GM12878 (cell line): ENCODE measurements around the gene RALGDS. TPM values are rescaled to one million over a fixed set of nuclear protein-coding genes. Genes with fewer than 3 reads are reported as not detected.

Experiments
- ATF7 ChIP-seq: fragments of 450-650 bp; IDR thresholded peaks from 2 replicates; pipeline ENCODE4 v1.6.1; 2016; ENCODE audit warnings: low read depth, mild to moderate bottlenecking
- BCL11A ChIP-seq: IDR thresholded peaks from 2 replicates; pipeline ENCODE4 v1.6.1; 2011; ENCODE audit warnings: low read depth, low read length
- BRCA1 ChIP-seq: IDR thresholded peaks from 2 replicates; pipeline ENCODE4 v1.6.1; 2011; ENCODE audit warnings: low read depth, low read length, improper control_type of control experiment
- CHD1 ChIP-seq: IDR thresholded peaks from 2 replicates; pipeline ENCODE4 v1.6.1; 2012; ENCODE audit warnings: low read depth, low read length, improper control_type of control experiment
- EED ChIP-seq: sonication (generic); IDR thresholded peaks from 2 replicates; pipeline ENCODE4 v1.6.1; 2016; ENCODE audit warnings: antibody characterized with exemption, low read depth
- GATAD2B ChIP-seq: fragments of 450-650 bp; conservative IDR thresholded peaks from 2 replicates; pipeline ENCODE4 v1.6.1; 2017; ENCODE audit warnings: low read depth, mild to moderate bottlenecking, moderate library complexity
- HDAC6 ChIP-seq: fragments of 200-600 bp; sonication (generic); IDR thresholded peaks from one replicate; pipeline ENCODE4 v1.8.0; 2017; ENCODE audit warnings: antibody characterized with exemption; ENCODE audit not compliant: unreplicated experiment
- HDGF ChIP-seq: fragments of 450-650 bp; IDR thresholded peaks from 2 replicates; pipeline ENCODE4 v1.6.1; 2016; ENCODE audit warnings: antibody characterized with exemption
- JUNB ChIP-seq: IDR thresholded peaks from 2 replicates; pipeline ENCODE4 v1.6.1; 2016; ENCODE audit warnings: antibody characterized with exemption, mild to moderate bottlenecking
- KLF5 ChIP-seq: fragments of 450-650 bp; IDR thresholded peaks from 2 replicates; pipeline ENCODE4 v1.6.1; 2014; ENCODE audit warnings: mild to moderate bottlenecking; ENCODE audit not compliant: partially characterized antibody
- NBN ChIP-seq: fragments of 450-650 bp; IDR thresholded peaks from 2 replicates; pipeline ENCODE4 v1.6.1; 2016
- NR2C1 ChIP-seq: fragments of 450-650 bp; IDR thresholded peaks from 2 replicates; pipeline ENCODE4 v1.6.1; 2017; ENCODE audit warnings: antibody characterized with exemption, mild to moderate bottlenecking, moderate library complexity
- NR2F1 ChIP-seq: fragments of 450-650 bp; conservative IDR thresholded peaks from 2 replicates; pipeline ENCODE4 v1.6.1; 2017; ENCODE audit warnings: mild to moderate bottlenecking
- POU2F2 ChIP-seq: IDR thresholded peaks from 3 replicates; pipeline ENCODE4 v1.6.1; 2011; ENCODE audit warnings: low read depth, mild to moderate bottlenecking, low read length, borderline replicate concordance
- SMAD1 ChIP-seq: fragments of 450-650 bp; IDR thresholded peaks from 2 replicates; pipeline ENCODE4 v1.6.1; 2018; ENCODE audit warnings: mild to moderate bottlenecking, low read depth; ENCODE audit not compliant: partially characterized antibody
- SP1 ChIP-seq: IDR thresholded peaks from one replicate; pipeline ENCODE4 v1.6.1; 2011; ENCODE audit warnings: low read depth, low read length
- SREBF2 ChIP-seq: IDR thresholded peaks from 2 replicates; pipeline ENCODE4 v1.6.1; 2012; ENCODE audit warnings: mild to moderate bottlenecking, low read length
- STAT1 ChIP-seq: fragments of 450-650 bp; conservative IDR thresholded peaks from 2 replicates; pipeline ENCODE4 v1.6.1; 2014; ENCODE audit warnings: antibody characterized with exemption, mild to moderate bottlenecking
- STAT3 ChIP-seq: IDR thresholded peaks from 2 replicates; pipeline ENCODE4 v1.6.1; 2011; ENCODE audit warnings: low read depth, low read length, improper control_type of control experiment
- polyA plus RNA-seq, 11 experiments: library from polyadenylated mRNA; depleted of rRNA in 4 of 11; unstranded in 6 of 11; stranded (reverse) in 5 of 11; fragments of >200 nt; fragmentation: Nextera tagmentation in 4 of 11; fragmentation: Illumina TruSeq in 1 of 11; extraction: Ambion mirVana in 4 of 11; extraction: Trizol in 1 of 11; gene quantifications; 1 replicate in 1 of 11; 2 replicates in 10 of 11; pipeline versions ENCODE4 v1.2.1 to v1.2.3, GENCODE V29; 2011 to 2016; ENCODE audit warnings: inconsistent platforms in 2 of 11, missing spikeins in 2 of 11, low read depth in 1 of 11
- total RNA-seq, 4 experiments: library from RNA; depleted of rRNA in 3 of 4; stranded (reverse); fragments of >200 nt in 3 of 4; fragmentation: Illumina TruSeq in 1 of 4; extraction: Trizol in 1 of 4; gene quantifications; 2 replicates each; pipeline versions ENCODE4 v1.2.1 to v1.2.3, GENCODE V29; 2013 to 2021
- TF ChIP-seq, protein P1 (sequence below): fragments of 450-650 bp; IDR thresholded peaks from 2 replicates; pipeline ENCODE4 v1.6.1; 2016; ENCODE audit warnings: mild to moderate bottlenecking
- TF ChIP-seq, protein P2 (sequence below): fragments of 450-650 bp; IDR thresholded peaks from 2 replicates; pipeline ENCODE4 v1.6.1; 2017; ENCODE audit warnings: borderline replicate concordance
- TF ChIP-seq, protein P3 (sequence below): IDR thresholded peaks from 2 replicates; pipeline ENCODE4 v1.6.1; 2012; ENCODE audit warnings: mild to moderate bottlenecking, low read depth, low read length
- TF ChIP-seq, protein P4 (sequence below): fragments of 450-650 bp; conservative IDR thresholded peaks from 2 replicates; pipeline ENCODE4 v1.6.1; 2017; ENCODE audit warnings: mild to moderate bottlenecking, moderate library complexity

The RALGDS gene
- total and polyA plus RNA-seq, 10 of the 15 experiments (the other 5 are each of a cell fraction or from before 2014, with no cell fraction given), result 1.3 to 48.6 (median 21.2) TPM

DNA sequence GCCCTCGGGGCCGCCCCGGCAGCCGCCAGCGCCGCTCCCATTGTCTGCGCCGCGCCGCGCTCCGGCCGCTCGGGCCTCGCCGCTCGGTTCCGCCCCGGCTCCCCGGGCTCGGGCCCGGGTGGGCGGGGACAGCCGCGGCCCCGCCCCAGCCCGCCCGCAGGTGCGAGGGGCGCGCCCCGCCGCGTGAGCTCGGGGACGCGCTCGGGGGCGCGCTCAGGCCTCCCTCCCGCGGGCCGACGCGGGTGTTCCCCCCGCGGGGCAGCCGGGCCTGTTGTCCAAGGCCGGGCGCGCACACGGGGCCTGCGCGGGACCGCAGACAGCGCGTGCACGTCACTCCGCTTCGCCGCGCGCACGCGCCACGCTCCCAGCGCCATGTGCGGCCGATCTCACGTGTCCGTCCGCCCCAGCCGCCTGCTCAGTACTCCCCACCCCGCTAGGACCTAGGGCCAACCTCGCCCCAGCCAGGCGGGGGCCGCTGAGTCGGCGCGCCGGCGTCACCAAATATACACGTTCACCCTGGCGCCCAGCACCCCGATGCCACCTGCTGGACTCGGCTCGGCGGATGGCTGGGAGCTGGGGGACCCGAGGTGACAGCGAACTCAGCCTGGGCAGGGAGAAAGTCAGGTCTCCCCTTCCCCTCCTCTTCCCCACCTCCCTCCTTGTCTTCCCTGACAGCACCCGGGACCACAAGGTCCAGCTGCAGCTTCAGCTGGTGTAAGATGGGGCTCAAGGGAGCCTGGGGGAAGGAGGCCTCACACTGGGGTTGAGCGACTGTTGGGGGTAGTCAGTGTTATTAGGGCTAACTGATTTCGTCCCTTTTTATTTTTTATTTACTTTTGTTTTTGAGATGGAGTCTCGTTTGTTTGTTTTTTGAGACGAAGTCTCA, 28.3 kb upstream of the RALGDS start (continued):
- no peak for TF ChIP-seq NR2C1
- TF ChIP-seq BCL11A, result no peak
- TF ChIP-seq NBN, result peak; percentile 65; the same call in 1 of the 2 replicates
- no peak for TF ChIP-seq SREBF2
- TF ChIP-seq ATF7, result no peak
- no peak for TF ChIP-seq KLF5
- no peak for TF ChIP-seq HDAC6
- TF ChIP-seq STAT3, result no peak
- TF ChIP-seq JUNB, result no peak
- TF ChIP-seq, protein P1, sequence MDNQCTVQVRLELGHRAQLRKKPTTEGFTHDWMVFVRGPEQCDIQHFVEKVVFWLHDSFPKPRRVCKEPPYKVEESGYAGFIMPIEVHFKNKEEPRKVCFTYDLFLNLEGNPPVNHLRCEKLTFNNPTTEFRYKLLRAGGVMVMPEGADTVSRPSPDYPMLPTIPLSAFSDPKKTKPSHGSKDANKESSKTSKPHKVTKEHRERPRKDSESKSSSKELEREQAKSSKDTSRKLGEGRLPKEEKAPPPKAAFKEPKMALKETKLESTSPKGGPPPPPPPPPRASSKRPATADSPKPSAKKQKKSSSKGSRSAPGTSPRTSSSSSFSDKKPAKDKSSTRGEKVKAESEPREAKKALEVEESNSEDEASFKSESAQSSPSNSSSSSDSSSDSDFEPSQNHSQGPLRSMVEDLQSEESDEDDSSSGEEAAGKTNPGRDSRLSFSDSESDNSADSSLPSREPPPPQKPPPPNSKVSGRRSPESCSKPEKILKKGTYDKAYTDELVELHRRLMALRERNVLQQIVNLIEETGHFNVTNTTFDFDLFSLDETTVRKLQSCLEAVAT, result 0 out of 2 replicates have a peak, but pooled peaks have one; percentile 29
- TF ChIP-seq, protein P2, sequence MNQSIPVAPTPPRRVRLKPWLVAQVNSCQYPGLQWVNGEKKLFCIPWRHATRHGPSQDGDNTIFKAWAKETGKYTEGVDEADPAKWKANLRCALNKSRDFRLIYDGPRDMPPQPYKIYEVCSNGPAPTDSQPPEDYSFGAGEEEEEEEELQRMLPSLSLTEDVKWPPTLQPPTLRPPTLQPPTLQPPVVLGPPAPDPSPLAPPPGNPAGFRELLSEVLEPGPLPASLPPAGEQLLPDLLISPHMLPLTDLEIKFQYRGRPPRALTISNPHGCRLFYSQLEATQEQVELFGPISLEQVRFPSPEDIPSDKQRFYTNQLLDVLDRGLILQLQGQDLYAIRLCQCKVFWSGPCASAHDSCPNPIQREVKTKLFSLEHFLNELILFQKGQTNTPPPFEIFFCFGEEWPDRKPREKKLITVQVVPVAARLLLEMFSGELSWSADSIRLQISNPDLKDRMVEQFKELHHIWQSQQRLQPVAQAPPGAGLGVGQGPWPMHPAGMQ, result no peak
- TF ChIP-seq CHD1, result no peak
- peak; percentile 81 for TF ChIP-seq NR2F1
- TF ChIP-seq, protein P3, sequence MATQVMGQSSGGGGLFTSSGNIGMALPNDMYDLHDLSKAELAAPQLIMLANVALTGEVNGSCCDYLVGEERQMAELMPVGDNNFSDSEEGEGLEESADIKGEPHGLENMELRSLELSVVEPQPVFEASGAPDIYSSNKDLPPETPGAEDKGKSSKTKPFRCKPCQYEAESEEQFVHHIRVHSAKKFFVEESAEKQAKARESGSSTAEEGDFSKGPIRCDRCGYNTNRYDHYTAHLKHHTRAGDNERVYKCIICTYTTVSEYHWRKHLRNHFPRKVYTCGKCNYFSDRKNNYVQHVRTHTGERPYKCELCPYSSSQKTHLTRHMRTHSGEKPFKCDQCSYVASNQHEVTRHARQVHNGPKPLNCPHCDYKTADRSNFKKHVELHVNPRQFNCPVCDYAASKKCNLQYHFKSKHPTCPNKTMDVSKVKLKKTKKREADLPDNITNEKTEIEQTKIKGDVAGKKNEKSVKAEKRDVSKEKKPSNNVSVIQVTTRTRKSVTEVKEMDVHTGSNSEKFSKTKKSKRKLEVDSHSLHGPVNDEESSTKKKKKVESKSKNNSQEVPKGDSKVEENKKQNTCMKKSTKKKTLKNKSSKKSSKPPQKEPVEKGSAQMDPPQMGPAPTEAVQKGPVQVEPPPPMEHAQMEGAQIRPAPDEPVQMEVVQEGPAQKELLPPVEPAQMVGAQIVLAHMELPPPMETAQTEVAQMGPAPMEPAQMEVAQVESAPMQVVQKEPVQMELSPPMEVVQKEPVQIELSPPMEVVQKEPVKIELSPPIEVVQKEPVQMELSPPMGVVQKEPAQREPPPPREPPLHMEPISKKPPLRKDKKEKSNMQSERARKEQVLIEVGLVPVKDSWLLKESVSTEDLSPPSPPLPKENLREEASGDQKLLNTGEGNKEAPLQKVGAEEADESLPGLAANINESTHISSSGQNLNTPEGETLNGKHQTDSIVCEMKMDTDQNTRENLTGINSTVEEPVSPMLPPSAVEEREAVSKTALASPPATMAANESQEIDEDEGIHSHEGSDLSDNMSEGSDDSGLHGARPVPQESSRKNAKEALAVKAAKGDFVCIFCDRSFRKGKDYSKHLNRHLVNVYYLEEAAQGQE, result no peak
- TF ChIP-seq SP1, result no peak
- TF ChIP-seq BRCA1, result no peak
- TF ChIP-seq STAT1, result 0 out of 2 replicates have a peak, but pooled peaks have one; percentile 76
- TF ChIP-seq, protein P4, sequence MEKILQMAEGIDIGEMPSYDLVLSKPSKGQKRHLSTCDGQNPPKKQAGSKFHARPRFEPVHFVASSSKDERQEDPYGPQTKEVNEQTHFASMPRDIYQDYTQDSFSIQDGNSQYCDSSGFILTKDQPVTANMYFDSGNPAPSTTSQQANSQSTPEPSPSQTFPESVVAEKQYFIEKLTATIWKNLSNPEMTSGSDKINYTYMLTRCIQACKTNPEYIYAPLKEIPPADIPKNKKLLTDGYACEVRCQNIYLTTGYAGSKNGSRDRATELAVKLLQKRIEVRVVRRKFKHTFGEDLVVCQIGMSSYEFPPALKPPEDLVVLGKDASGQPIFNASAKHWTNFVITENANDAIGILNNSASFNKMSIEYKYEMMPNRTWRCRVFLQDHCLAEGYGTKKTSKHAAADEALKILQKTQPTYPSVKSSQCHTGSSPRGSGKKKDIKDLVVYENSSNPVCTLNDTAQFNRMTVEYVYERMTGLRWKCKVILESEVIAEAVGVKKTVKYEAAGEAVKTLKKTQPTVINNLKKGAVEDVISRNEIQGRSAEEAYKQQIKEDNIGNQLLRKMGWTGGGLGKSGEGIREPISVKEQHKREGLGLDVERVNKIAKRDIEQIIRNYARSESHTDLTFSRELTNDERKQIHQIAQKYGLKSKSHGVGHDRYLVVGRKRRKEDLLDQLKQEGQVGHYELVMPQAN, result 0 out of 2 replicates have a peak, but pooled peaks have one; percentile 62
- no peak for TF ChIP-seq EED
- peak; percentile 71; the same call in 1 of the 2 replicates for TF ChIP-seq GATAD2B
- TF ChIP-seq HDGF, result peak; percentile 83; the same call in 1 of the 2 replicates
- TF ChIP-seq SMAD1, result no peak
- TF ChIP-seq POU2F2, result no peak
